A673 (cell line): ENCODE data around the gene NCOR1. TPM values are rescaled to one million over a fixed set of nuclear protein-coding genes. Genes with fewer than 3 reads are reported as not detected.
"Not testable (repeated sequence)": the region's sequence is repeated elsewhere in the genome, so short reads cannot be mapped to it uniquely, and the experiment has no call there.

Experiments
- BruUV-seq: library from RNA; stranded (reverse); fragments of 400-500 nt; replicated peaks from 2 replicates; lab custom pipeline; 2021; lab: Mats Ljungman, UMichigan
- CTCF ChIA-PET: fragments of 300-600 bp; sonication (Branson Sonifier 250); formaldehyde crosslinking; loops from one replicate; lab custom pipeline; 2022; ENCODE audit warnings: antibody characterized with exemption; lab: Charles Lee
- POLR2A ChIA-PET: fragments of 300-600 bp; sonication (Branson Sonifier 250); formaldehyde crosslinking; loops from one replicate; lab custom pipeline; 2022; ENCODE audit warnings: antibody characterized with exemption; ENCODE audit not compliant: low non-redundant PET; lab: Charles Lee
- DNase-seq: peaks from one replicate; pipeline ENCODE4 v3.0.0-alpha.2; 2015; ENCODE audit warnings: low spot score
- H3K27ac ChIP-seq: fragments of 200-600 bp; sonication (generic); 2 replicates; pipeline ENCODE4 v1.5.1; 2016; ENCODE audit warnings: mixed run types, low read depth, mild to moderate bottlenecking, mixed read lengths, antibody characterized with exemption, low read length; ENCODE audit not compliant: poor library complexity, severe bottlenecking
- H3K27me3 ChIP-seq: fragments of 200-600 bp; sonication (generic); replicated peaks from 2 replicates; pipeline ENCODE4 v1.6.1; 2017; ENCODE audit warnings: mixed run types, low read depth, mild to moderate bottlenecking, mixed read lengths, antibody characterized with exemption, low read length; ENCODE audit not compliant: insufficient read depth, poor library complexity
- H3K36me3 ChIP-seq: fragments of 200-600 bp; sonication (generic); 2 replicates; pipeline ENCODE4 v1.6.1; 2016; ENCODE audit warnings: mixed run types, mild to moderate bottlenecking, mixed read lengths, antibody characterized with exemption, low read length; ENCODE audit not compliant: insufficient read depth, poor library complexity, severe bottlenecking
- H3K4me1 ChIP-seq: fragments of 200-600 bp; sonication (generic); 2 replicates; pipeline ENCODE4 v1.6.1; 2017; ENCODE audit warnings: mixed run types, mild to moderate bottlenecking, mixed read lengths, antibody characterized with exemption, low read length; ENCODE audit not compliant: insufficient read depth, poor library complexity, severe bottlenecking
- H3K4me3 ChIP-seq: fragments of 200-600 bp; sonication (generic); 2 replicates; pipeline ENCODE4 v1.5.1; 2016; ENCODE audit warnings: low read depth, mixed run types, mild to moderate bottlenecking, mixed read lengths, low read length; ENCODE audit not compliant: poor library complexity, severe bottlenecking
- H3K9me3 ChIP-seq: fragments of 200-600 bp; sonication (generic); 2 replicates; pipeline ENCODE4 v1.6.1; 2016; ENCODE audit warnings: mixed run types, low read depth, mild to moderate bottlenecking, mixed read lengths, antibody characterized with exemption, low read length; ENCODE audit not compliant: poor library complexity, severe bottlenecking
- CTCF ChIP-seq: fragments of 300-800, 200-600 bp; sonication (generic); conservative IDR thresholded peaks from 2 replicates; pipeline ENCODE4 v1.5.1; 2017; ENCODE audit warnings: low read depth, mild to moderate bottlenecking, antibody characterized with exemption, low read length, moderate library complexity, mixed read lengths
- EZH2 ChIP-seq: fragments of 200-600 bp; sonication (generic); IDR thresholded peaks from 2 replicates; pipeline ENCODE4 v1.6.1; 2017; ENCODE audit warnings: borderline replicate concordance, low read depth, mild to moderate bottlenecking, mixed read lengths, antibody characterized with exemption, low read length; ENCODE audit not compliant: poor library complexity, severe bottlenecking
- intact Hi-C: fragments of 100-400 bp; cut with micrococcal nuclease; formaldehyde crosslinking; loops from one replicate; pipeline ENCODE4 v1.10.0; 2022; ENCODE audit not compliant: unreplicated experiment
- total RNA-seq: library from RNA; stranded (reverse); gene quantifications from 2 replicates; pipeline ENCODE4 v1.2.3, GENCODE V29; 2021

NCOR1 gene
- total RNA-seq, 1 experiment from 2014 or later: 150 TPM

GRCh38 chr17:16232391-16232790 lies 17.1 kb upstream of the NCOR1 start:
- DNase-seq: no peak
- H3K4me1 ChIP-seq: peaks cover 4% of the 10 kb centered on the region
- intact Hi-C loops: no loop called here
- no peak for TF ChIP-seq EZH2
- TF ChIP-seq CTCF: no peak
- no peak overlapping the region for H3K27ac ChIP-seq
- no peaks in the 10 kb centered on the region for H3K36me3 ChIP-seq
- BruUV-seq: no TSS peak
- H3K4me3 ChIP-seq: no peak overlapping the region
- H3K27me3 ChIP-seq: no peaks in the 10 kb centered on the region
- CTCF ChIA-PET: no interaction called here
- no peaks in the 10 kb centered on the region for H3K9me3 ChIP-seq
- POLR2A ChIA-PET: interaction anchor here (0.6 kb wide), 1 partner anchor 9 kb away, joined by 5 read pairs; no protein-coding TSS in a partner anchor

GRCh38 chr17:16229912-16230561 lies 14.7 kb upstream of the NCOR1 start:
- BruUV-seq, H3K27ac ChIP-seq, H3K9me3 ChIP-seq, H3K36me3 ChIP-seq, H3K27me3 ChIP-seq, H3K4me1 ChIP-seq, DNase-seq, H3K4me3 ChIP-seq, intact Hi-C loops: not testable (repeated sequence)
- ChIA-PET POLR2A (interaction anchor here (0.6 kb wide), 1 partner anchor 17 kb away, joined by 7 read pairs; no protein-coding TSS in a partner anchor), CTCF (interaction anchor here (0.7 kb wide), 1 partner anchor 177 kb away, joined by 4 read pairs; no protein-coding TSS in a partner anchor)

- no peak for DNase-seq
- ChIA-PET CTCF (no interaction called here), POLR2A (no interaction called here)
- Histone ChIP-seq H3K4me3 (no peak overlapping the region), H3K27me3 (no peaks in the 10 kb centered on the region), H3K4me1 (peaks cover 4% of the 10 kb centered on the region), H3K27ac (peak overlapping the region; percentile 42), H3K9me3 (no peaks in the 10 kb centered on the region), H3K36me3 (no peaks in the 10 kb centered on the region)
- BruUV-seq: no TSS peak
- TF ChIP-seq CTCF: no peak
- intact Hi-C loops: no loop called here
These were observed 7.1 kb upstream of the NCOR1 start for GRCh38 chr17:16222406-16222805.
